ENCODE results near the gene GET4. TPM values are rescaled to one million over a fixed set of nuclear protein-coding genes. Genes with fewer than 3 reads are reported as not detected.

GET4 gene
- total and polyA plus RNA-seq, 2 experiments from 2014 or later: 26.3 to 26.8 TPM

DNA sequence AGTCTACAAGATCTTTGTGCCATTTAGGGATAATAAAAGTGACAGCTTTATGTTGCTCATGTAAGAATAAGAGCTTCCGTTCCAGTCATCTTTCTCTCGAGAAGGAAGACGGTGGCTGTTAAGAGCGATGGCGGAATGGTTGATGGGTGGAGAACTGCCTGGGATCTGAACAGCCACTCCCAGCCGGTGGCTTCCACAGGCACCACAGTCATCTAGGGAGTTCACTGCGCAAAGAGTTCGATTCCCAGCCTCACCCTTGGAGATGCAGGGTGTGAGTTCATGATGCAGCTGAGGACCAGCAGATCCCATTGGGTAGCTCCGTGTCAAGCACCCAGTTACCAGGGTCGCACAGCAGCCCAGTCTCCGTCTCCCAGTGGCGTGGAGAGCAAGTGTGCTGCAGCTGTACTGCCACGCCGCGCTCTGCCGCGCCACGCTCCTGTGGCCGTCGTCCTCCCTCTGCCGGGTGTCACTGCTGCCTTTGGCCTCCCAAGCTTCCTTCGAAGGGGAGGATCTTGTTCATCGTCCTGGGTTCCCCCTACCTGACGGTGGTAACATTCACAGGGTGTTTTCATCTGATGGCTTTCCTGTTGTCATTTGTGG is 36.3 kb upstream of the GET4 start:
- in situ Hi-C loops (cut with MboI): no loop called here
- 87 to 89% methylated on average over 20 to 24 of the region's 24 CpGs for WGBS, 2 experiments (ENCODE audit: low coverage in 1 of 2, low lambda C conversion rate in 2 of 2, missing lambda C conversion rate in 2 of 2)
- no peaks in the 10 kb centered on the region for H4K20me1 ChIP-seq (ENCODE audit: insufficient read depth)

DNA sequence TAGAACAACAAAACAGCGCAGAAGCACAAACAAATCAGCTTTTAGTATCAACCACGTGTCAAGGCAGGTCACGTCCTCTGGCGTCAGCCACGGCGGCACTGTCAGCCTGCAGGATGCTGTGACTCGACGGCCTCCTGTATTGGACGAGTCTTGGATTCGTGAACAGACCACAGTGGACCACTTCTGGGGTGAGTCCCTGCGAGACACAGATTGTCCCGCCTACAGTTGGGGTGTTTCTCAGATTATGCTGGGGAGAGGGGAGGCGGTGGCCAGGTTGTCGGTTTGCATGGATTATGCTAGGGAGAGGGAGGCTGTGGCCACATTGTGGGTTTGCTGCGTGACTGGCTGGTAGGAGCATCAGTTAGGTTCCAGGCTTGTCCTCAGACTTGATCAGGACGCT is 34.4 kb upstream of the GET4 start:
- H3K27ac ChIP-seq: no peak overlapping the region
- H3F3A ChIP-seq (ENCODE audit: insufficient read depth): no peaks in the 10 kb centered on the region
- H2AFZ ChIP-seq: no peak overlapping the region
- in situ Hi-C loops (cut with MboI): no loop called here
- no peak for TF ChIP-seq EZH2phosphoT487 (IDR thresholded peaks at IDR 0.05; ENCODE audit: insufficient read depth, low read depth)
- TF ChIP-seq EZH2 (IDR thresholded peaks at IDR 0.05; ENCODE audit: insufficient read depth, poor library complexity, severe bottlenecking): no peak
- H3K4me3 ChIP-seq: no peak overlapping the region
- H3K27me3 ChIP-seq (replicated peaks; ENCODE audit: insufficient read depth): no peaks in the 10 kb centered on the region
- no peaks in the 10 kb centered on the region for H3K4me1 ChIP-seq (ENCODE audit: insufficient read depth)
- no peaks in the 10 kb centered on the region for H4K20me1 ChIP-seq (ENCODE audit: insufficient read depth)
- no peaks in the 10 kb centered on the region for H3K9me2 ChIP-seq (ENCODE audit: insufficient read depth)
- H3K36me3 ChIP-seq (ENCODE audit: low read depth): peaks cover 18% of the 10 kb centered on the region; the same call in 1 of the 2 replicates
- no peaks in the 10 kb centered on the region for H3K9me3 ChIP-seq (ENCODE audit: low read depth)
- H3K9ac ChIP-seq: no peak overlapping the region
- WGBS, 2 experiments (ENCODE audit: low coverage in 1 of 2, low lambda C conversion rate in 2 of 2, missing lambda C conversion rate in 2 of 2): 71 to 74% methylated on average over 16 of the region's 16 CpGs
- no peak for DNase-seq
- peaks cover 37% of the 10 kb centered on the region for H3K79me2 ChIP-seq (ENCODE audit: insufficient read depth)
- no peak overlapping the region for H3K4me2 ChIP-seq (ENCODE audit: unreplicated experiment)

More for the DNA sequence above, 36.3 kb upstream of the GET4 start:
- TF ChIP-seq EZH2phosphoT487 (IDR thresholded peaks at IDR 0.05; ENCODE audit: insufficient read depth, low read depth): no peak
- TF ChIP-seq EZH2 (IDR thresholded peaks at IDR 0.05; ENCODE audit: insufficient read depth, poor library complexity, severe bottlenecking): no peak
- H3K4me2 ChIP-seq (ENCODE audit: unreplicated experiment): no peak overlapping the region
- H3K9me3 ChIP-seq (ENCODE audit: low read depth): no peaks in the 10 kb centered on the region
- peaks cover 18% of the 10 kb centered on the region; the same call in 1 of the 2 replicates for H3K36me3 ChIP-seq (ENCODE audit: low read depth)
- no peak overlapping the region for H3K9ac ChIP-seq
- no peaks in the 10 kb centered on the region for H3K9me2 ChIP-seq (ENCODE audit: insufficient read depth)
- H3K27me3 ChIP-seq (replicated peaks; ENCODE audit: insufficient read depth): no peaks in the 10 kb centered on the region
- H3K27ac ChIP-seq: no peak overlapping the region
- H3F3A ChIP-seq (ENCODE audit: insufficient read depth): no peaks in the 10 kb centered on the region
- 0 out of 2 replicates have a peak, but pooled peaks cover 6% of the 10 kb centered on the region for H3K4me1 ChIP-seq (ENCODE audit: insufficient read depth)
- no peak overlapping the region for H2AFZ ChIP-seq
- H3K4me3 ChIP-seq: no peak overlapping the region
- no peak for DNase-seq
- H3K79me2 ChIP-seq (ENCODE audit: insufficient read depth): peaks cover 47% of the 10 kb centered on the region

- DNase-seq: peak; percentile 15
Observed at GRCh38 chr7:842431-843031, 33.8 kb upstream of the GET4 start.

DNA sequence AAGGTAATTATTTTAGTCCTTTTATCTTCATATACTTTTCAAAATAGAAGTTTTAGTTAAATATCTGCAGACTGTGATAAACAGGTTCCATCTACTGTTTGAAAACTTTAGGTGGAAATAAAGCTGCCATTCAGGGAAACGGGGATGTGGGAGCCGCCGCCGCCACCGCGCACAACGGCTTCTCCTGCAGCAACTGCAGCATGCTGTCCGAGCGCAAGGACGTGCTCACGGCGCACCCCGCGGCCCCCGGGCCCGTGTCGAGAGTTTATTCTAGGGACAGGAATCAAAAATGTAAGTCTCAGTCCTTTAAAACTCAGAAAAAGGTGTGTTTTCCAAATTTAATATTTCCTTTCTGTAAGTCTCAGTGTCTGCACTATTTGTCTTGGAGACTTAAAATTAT is 33.1 kb upstream of the GET4 start:
- H3K36me3 ChIP-seq (ENCODE audit: low read depth): peaks cover 18% of the 10 kb centered on the region; the same call in 1 of the 2 replicates
- H3K9me2 ChIP-seq (ENCODE audit: insufficient read depth): no peaks in the 10 kb centered on the region
- no peak overlapping the region for H3K4me3 ChIP-seq
- H2AFZ ChIP-seq: no peak overlapping the region
- no peak overlapping the region for H3K4me2 ChIP-seq (ENCODE audit: unreplicated experiment)
- no peak overlapping the region for H3K27ac ChIP-seq
- no peaks in the 10 kb centered on the region for H3K4me1 ChIP-seq (ENCODE audit: insufficient read depth)
- no peak overlapping the region for H3K9ac ChIP-seq
- H3K9me3 ChIP-seq (ENCODE audit: low read depth): no peaks in the 10 kb centered on the region
- no peak for TF ChIP-seq EZH2 (IDR thresholded peaks at IDR 0.05; ENCODE audit: insufficient read depth, poor library complexity, severe bottlenecking)
- TF ChIP-seq EZH2phosphoT487 (IDR thresholded peaks at IDR 0.05; ENCODE audit: insufficient read depth, low read depth): no peak
- H3K79me2 ChIP-seq (ENCODE audit: insufficient read depth): peaks cover 26% of the 10 kb centered on the region
- in situ Hi-C loops (cut with MboI): no loop called here
- DNase-seq: no peak
- H4K20me1 ChIP-seq (ENCODE audit: insufficient read depth): no peaks in the 10 kb centered on the region
- H3K27me3 ChIP-seq (replicated peaks; ENCODE audit: insufficient read depth): no peaks in the 10 kb centered on the region
- H3F3A ChIP-seq (ENCODE audit: insufficient read depth): no peaks in the 10 kb centered on the region
- WGBS, 2 experiments (ENCODE audit: low coverage in 1 of 2, low lambda C conversion rate in 2 of 2, missing lambda C conversion rate in 2 of 2): 94% methylated on average over 17 of the region's 17 CpGs

More at GRCh38 chr7:842431-843031, 33.8 kb upstream of the GET4 start:
- Histone ChIP-seq H2AFZ (no peak overlapping the region), H3K27me3 (replicated peaks; ENCODE audit: insufficient read depth) (no peaks in the 10 kb centered on the region), H3K9ac (no peak overlapping the region), H3K9me2 (ENCODE audit: insufficient read depth) (no peaks in the 10 kb centered on the region), H3K4me2 (ENCODE audit: unreplicated experiment) (no peak overlapping the region), H3K79me2 (ENCODE audit: insufficient read depth) (peaks cover 32% of the 10 kb centered on the region), H4K20me1 (ENCODE audit: insufficient read depth) (no peaks in the 10 kb centered on the region), H3F3A (ENCODE audit: insufficient read depth) (no peaks in the 10 kb centered on the region), H3K36me3 (ENCODE audit: low read depth) (peaks cover 18% of the 10 kb centered on the region; the same call in 1 of the 2 replicates), H3K27ac (no peak overlapping the region), H3K4me1 (ENCODE audit: insufficient read depth) (no peaks in the 10 kb centered on the region), H3K9me3 (ENCODE audit: low read depth) (no peaks in the 10 kb centered on the region), H3K4me3 (no peak overlapping the region)
- in situ Hi-C loops (cut with MboI): no loop called here
- TF ChIP-seq EZH2 (IDR thresholded peaks at IDR 0.05; ENCODE audit: insufficient read depth, poor library complexity, severe bottlenecking) (no peak), EZH2phosphoT487 (IDR thresholded peaks at IDR 0.05; ENCODE audit: insufficient read depth, low read depth) (no peak)
- WGBS, 2 experiments (ENCODE audit: low coverage in 1 of 2, low lambda C conversion rate in 2 of 2, missing lambda C conversion rate in 2 of 2): 55 to 59% methylated on average over 8 of the region's 8 CpGs
